ENCODE data around the gene SBK1. TPM values are rescaled to one million over a fixed set of nuclear protein-coding genes. Genes with fewer than 3 reads are reported as not detected.

Gene SBK1
- total RNA-seq, 1 experiment from 2014 or later, result 19.2 TPM

DNA sequence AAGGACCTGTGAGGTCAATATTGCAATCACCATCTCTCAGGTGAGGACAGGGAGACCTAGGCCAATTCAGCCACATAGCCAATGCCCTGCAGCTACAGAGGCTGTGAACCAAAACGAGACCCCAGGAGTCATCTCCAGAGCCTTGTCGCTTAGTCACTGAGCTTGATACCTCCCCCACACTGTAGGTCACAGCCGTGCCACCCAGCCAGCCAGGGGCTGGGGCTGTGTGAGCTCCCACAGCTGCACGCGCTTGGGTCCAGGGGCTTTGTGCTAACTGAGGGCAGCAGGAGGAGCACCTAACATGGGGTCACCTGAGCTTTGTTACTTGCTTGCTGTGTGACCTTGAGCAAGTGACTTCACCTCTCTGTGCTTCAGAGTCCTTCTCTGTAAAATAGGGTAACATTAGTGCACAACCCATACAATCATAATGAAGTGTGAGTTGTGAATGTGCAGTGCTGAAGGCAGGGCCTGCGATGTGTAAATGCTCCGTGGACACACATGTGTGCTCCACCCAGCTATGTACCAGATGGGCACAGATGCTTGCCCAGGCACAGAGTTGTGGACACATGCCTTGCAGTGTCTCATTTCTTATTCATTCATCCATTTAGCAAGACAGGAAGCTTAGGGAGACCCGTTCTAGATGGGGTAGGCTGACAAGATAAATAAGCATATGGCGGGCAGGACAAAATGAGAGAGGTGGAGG lies 25.9 kb downstream of the SBK1 start:
- H3K36me3 ChIP-seq (ENCODE audit: control insufficient read depth in 1 of 2, insufficient read depth in 2 of 2, low read length in 2 of 2), result peaks cover 0 to 4% of the 10 kb centered on the region in 2 experiments; a peak in 1 of 4 replicates
- ATAC-seq, result no peak
- H3K4me2 ChIP-seq (ENCODE audit: low read length), result no peak overlapping the region
- no peak for DNase-seq (ENCODE audit: low read depth, low spot score)
- no peaks in the 10 kb centered on the region for H3K9me3 ChIP-seq (ENCODE audit: control insufficient read depth in 1 of 2, insufficient read depth in 1 of 2, low read depth in 1 of 2, low read length in 2 of 2)
- BruUV-seq (replicated peaks), result no TSS peak
- no peak overlapping the region for H2AFZ ChIP-seq (ENCODE audit: low read depth, low read length, poor library complexity, severe bottlenecking)
- H3K27ac ChIP-seq (ENCODE audit: low read depth, low read length), result no peak overlapping the region
- CTCF ChIA-PET, result interaction anchor here (0.9 to 2.4 kb wide), 3 partner anchors 8 to 37 kb away, joined by 3 to 10 read pairs (median 3); no protein-coding TSS in a partner anchor
- no peaks in the 10 kb centered on the region for H3K9me2 ChIP-seq (ENCODE audit: insufficient read depth)
- no peaks in the 10 kb centered on the region for H3K79me2 ChIP-seq (ENCODE audit: insufficient read depth, low read length)
- no peak for TF ChIP-seq REST (IDR thresholded peaks at IDR 0.05; ENCODE audit: low read depth)
- TF ChIP-seq JUND (IDR thresholded peaks at IDR 0.05), result no peak
- no peak for TF ChIP-seq ZBTB33 (IDR thresholded peaks at IDR 0.05; ENCODE audit: extremely low read depth, insufficient replicate concordance, low read length)
- TF ChIP-seq, protein P1, sequence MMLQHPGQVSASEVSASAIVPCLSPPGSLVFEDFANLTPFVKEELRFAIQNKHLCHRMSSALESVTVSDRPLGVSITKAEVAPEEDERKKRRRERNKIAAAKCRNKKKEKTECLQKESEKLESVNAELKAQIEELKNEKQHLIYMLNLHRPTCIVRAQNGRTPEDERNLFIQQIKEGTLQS (IDR thresholded peaks at IDR 0.05), result no peak
- no peak for TF ChIP-seq SIN3A (IDR thresholded peaks at IDR 0.05; ENCODE audit: low read depth)
- no peak for TF ChIP-seq CEBPB (IDR thresholded peaks at IDR 0.05; ENCODE audit: low read depth)
- intact Hi-C loops (cut with micrococcal nuclease), result no loop called here
- H3K9ac ChIP-seq (ENCODE audit: low read length), result no peak overlapping the region
- H3K27me3 ChIP-seq (ENCODE audit: insufficient read depth, low read length), result no peaks in the 10 kb centered on the region
- POLR2A ChIA-PET, result no interaction called here
- no peak overlapping the region for H3K4me3 ChIP-seq (replicated peaks in 1 of 2; ENCODE audit: low read depth in 1 of 2, low read length in 2 of 2)
- no peaks in the 10 kb centered on the region for H4K20me1 ChIP-seq (ENCODE audit: insufficient read depth)
- RAD21 ChIA-PET (ENCODE audit: low non-redundant PET in 1 of 2, low total read pairs in 2 of 2, uncharacterized antibody in 2 of 2, unreplicated experiment in 2 of 2), result interaction anchor here in 1 of 2 experiments (1.1 kb wide), 1 partner anchor 40 kb away, joined by 3 read pairs; no protein-coding TSS in a partner anchor
- H3K4me1 ChIP-seq (ENCODE audit: control insufficient read depth in 1 of 2, insufficient read depth in 2 of 2, low read length in 2 of 2), result peaks cover 4 to 10% of the 10 kb centered on the region in 2 experiments; a peak in 2 of 4 replicates

Measured in HCT116 (cell line).